Keratinocyte (primary cell): ENCODE data around the gene SPRYD3.

Experiments used
- EZH2 ChIP-seq: IDR thresholded peaks from one replicate; pipeline ENCODE4 v1.6.1; 2012; ENCODE audit warnings: inconsistent platforms, mild to moderate bottlenecking, low read length, moderate library complexity
- TF ChIP-seq, protein P1 (sequence below), 3 experiments: IDR thresholded peaks in 1 of 3; conservative IDR thresholded peaks in 1 of 3; optimal IDR thresholded peaks in 1 of 3; 2 replicates in 2 of 3; 3 replicates in 1 of 3; pipeline versions ENCODE3 to v1.5.1; 2011; ENCODE audit warnings: low read length in 3 of 3, mild to moderate bottlenecking in 3 of 3, moderate library complexity in 2 of 3, control low read depth in 1 of 3, inconsistent platforms in 1 of 3; ENCODE audit not compliant: insufficient read depth in 2 of 3; ENCODE audit errors: extremely low read depth in 1 of 3

DNA sequence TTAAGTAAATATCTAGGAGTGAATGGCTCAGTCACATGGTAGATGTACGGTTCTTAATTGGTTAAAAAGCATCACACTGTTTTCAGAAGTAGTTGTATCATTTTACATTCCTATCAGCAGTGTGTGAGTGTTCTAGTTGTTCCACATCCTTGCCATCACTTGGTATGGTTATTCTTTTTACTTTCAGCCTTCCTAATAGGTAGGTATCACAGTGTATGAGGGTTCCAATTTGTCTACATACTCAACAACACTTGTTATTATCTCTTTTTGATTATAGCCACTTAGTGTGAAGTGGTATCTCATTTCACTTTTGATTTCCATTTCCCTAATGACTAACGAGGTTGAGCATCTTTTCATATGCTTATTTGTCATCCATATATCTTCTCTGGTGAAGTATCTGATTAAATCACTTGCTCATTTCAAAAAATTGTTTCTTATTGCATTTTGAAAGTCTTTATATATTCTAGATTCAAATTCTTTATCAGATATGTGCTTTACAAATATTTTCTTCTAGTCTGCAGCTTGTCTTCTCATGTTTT, 3.5 kb upstream of the SPRYD3 start:
- TF ChIP-seq, protein P1, sequence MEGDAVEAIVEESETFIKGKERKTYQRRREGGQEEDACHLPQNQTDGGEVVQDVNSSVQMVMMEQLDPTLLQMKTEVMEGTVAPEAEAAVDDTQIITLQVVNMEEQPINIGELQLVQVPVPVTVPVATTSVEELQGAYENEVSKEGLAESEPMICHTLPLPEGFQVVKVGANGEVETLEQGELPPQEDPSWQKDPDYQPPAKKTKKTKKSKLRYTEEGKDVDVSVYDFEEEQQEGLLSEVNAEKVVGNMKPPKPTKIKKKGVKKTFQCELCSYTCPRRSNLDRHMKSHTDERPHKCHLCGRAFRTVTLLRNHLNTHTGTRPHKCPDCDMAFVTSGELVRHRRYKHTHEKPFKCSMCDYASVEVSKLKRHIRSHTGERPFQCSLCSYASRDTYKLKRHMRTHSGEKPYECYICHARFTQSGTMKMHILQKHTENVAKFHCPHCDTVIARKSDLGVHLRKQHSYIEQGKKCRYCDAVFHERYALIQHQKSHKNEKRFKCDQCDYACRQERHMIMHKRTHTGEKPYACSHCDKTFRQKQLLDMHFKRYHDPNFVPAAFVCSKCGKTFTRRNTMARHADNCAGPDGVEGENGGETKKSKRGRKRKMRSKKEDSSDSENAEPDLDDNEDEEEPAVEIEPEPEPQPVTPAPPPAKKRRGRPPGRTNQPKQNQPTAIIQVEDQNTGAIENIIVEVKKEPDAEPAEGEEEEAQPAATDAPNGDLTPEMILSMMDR (optimal IDR thresholded peaks at IDR 0.05 in 1 of 3, IDR thresholded peaks at IDR 0.05 in 1 of 3, conservative IDR thresholded peaks at IDR 0.05 in 1 of 3; ENCODE audit: extremely low read depth in 1 of 3, insufficient read depth in 2 of 3, low read length in 3 of 3): no peak
- no peak for TF ChIP-seq EZH2
